Gastroesophageal sphincter (tissue), 4 donors: ENCODE results near the gene PPL. TPM values are rescaled to one million over a fixed set of nuclear protein-coding genes. Genes with fewer than 3 reads are reported as not detected.

ENCODE experiments used
- ATAC-seq: fragments of 150-250 bp; one replicate; pipeline ENCODE4 v1.9.1; 2016; ENCODE audit warnings: mild to moderate bottlenecking, moderate library complexity
- H3K27ac ChIP-seq, 4 donors: fragments of 200-600 bp; sonication (generic) in 3 of 4; 1 replicate in 3 of 4; 2 replicates in 1 of 4; pipeline ENCODE4 v1.5.1; 2016 to 2019
- H3K27me3 ChIP-seq: fragments of 200-600 bp; sonication (generic); one replicate; pipeline ENCODE4 v1.5.1; 2019
- H3K36me3 ChIP-seq, 2 donors: fragments of 200-600 bp; sonication (generic); one replicate each; pipeline ENCODE4 v1.5.1; 2019; ENCODE audit warnings: control low read depth in 1 of 2
- H3K4me1 ChIP-seq, 3 donors: fragments of 200-600 bp; sonication (generic); 1 replicate in 2 of 3; 2 replicates in 1 of 3; pipeline ENCODE4 v1.5.1; 2016 to 2019; ENCODE audit warnings: control low read depth in 2 of 3
- H3K4me3 ChIP-seq, 2 donors: fragments of 200-600 bp; sonication (generic); one replicate each; pipeline ENCODE4 v1.5.1; 2019; ENCODE audit warnings: mild to moderate bottlenecking in 1 of 2, moderate library complexity in 1 of 2
- H3K9me3 ChIP-seq, 3 donors: fragments of 200-600 bp; sonication (generic); one replicate each; pipeline ENCODE4 v1.5.1; 2017 to 2019; ENCODE audit warnings: control low read depth in 2 of 3
- EP300 ChIP-seq: sonication (generic); formaldehyde crosslinking; IDR thresholded peaks from one replicate; pipeline ENCODE4 v1.6.1; 2017; ENCODE audit warnings: antibody characterized with exemption, mild to moderate bottlenecking
- POLR2A ChIP-seq, 2 donors: fragments of 450-650 bp; IDR thresholded peaks; one replicate each; pipeline ENCODE4 v1.6.1; 2017; ENCODE audit warnings: antibody characterized with exemption in 2 of 2, mild to moderate bottlenecking in 2 of 2, moderate library complexity in 1 of 2
- POLR2AphosphoS5 ChIP-seq: sonication (generic); formaldehyde crosslinking; IDR thresholded peaks from one replicate; pipeline ENCODE4 v1.6.1; 2017; ENCODE audit warnings: antibody characterized with exemption
- WGBS, 2 donors: methylation state at CpG; one replicate each; pipeline ENCODE4 v1.1.5; 2018; ENCODE audit warnings: low coverage in 1 of 2; 5-methylcytosine and 5-hydroxymethylcytosine counted together
- total RNA-seq, 4 donors: library from RNA; depleted of rRNA; stranded (reverse); fragments of >200 nt; gene quantifications; one replicate each; pipeline ENCODE4 v1.1.0, GENCODE V29; 2016
- TF ChIP-seq, protein P1 (sequence below), 4 experiments: fragments of 200-600 bp in 2 of 4; fragments of 450-650 bp in 2 of 4; sonication (generic) in 1 of 4; IDR thresholded peaks; one replicate each; pipeline ENCODE4 v1.5.1; 2017 to 2019; ENCODE audit warnings: antibody characterized with exemption in 4 of 4, mild to moderate bottlenecking in 2 of 4, moderate library complexity in 2 of 4

PPL gene
- total RNA-seq, 4 donors from 2014 or later, result 53.7 to 82.5 (median 76.5) TPM

DNA sequence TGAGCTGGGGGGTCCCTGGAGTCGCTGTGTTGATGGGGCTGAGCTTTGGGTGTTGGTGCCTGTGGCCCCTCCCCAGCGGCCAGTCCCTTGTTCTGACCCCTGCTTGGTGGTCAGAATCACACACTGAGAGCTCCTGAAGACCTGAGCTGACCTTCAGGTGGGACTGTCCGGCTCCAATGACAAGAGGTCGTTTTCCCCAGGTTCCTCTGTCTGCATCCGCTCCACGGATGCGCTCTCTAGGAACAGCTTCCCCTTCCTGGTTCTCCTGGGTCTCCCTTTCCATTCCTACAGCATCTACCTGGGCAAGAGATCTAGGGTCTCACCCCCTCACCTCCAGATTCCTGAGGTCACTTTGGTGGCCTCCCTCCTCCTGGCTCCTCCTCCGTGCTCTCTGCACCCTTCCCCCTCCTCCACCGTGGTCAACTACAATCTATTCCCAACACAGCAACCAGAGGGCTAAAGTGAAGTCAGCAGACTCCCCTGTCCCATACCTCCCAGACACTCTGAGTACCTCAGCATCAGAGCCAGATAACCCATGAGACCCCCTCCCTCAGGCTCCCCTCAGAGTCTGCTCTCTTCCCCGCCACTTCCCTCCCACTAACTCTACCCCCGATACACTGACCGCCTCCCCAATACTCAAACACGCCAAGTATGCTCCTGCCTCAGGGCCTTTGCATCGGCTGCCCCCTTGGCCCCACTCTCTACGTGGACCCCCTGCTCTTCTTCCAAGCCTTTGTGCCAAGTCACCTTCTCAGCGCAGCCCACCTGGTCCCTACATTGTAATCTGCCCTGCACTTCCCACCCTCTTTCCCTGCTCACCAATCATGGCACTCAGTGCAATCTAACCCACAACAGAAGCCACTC is 12.2 kb upstream of the PPL start:
- Histone ChIP-seq H3K27me3 (no peaks in the 10 kb centered on the region), H3K4me1 (peaks cover 3 to 23% (median 15%) of the 10 kb centered on the region in 3 donors), H3K9me3 (no peaks in the 10 kb centered on the region), H3K4me3 (no peak overlapping the region), H3K36me3 (no peaks in the 10 kb centered on the region), H3K27ac (no peak overlapping the region)
- TF ChIP-seq, protein P1, sequence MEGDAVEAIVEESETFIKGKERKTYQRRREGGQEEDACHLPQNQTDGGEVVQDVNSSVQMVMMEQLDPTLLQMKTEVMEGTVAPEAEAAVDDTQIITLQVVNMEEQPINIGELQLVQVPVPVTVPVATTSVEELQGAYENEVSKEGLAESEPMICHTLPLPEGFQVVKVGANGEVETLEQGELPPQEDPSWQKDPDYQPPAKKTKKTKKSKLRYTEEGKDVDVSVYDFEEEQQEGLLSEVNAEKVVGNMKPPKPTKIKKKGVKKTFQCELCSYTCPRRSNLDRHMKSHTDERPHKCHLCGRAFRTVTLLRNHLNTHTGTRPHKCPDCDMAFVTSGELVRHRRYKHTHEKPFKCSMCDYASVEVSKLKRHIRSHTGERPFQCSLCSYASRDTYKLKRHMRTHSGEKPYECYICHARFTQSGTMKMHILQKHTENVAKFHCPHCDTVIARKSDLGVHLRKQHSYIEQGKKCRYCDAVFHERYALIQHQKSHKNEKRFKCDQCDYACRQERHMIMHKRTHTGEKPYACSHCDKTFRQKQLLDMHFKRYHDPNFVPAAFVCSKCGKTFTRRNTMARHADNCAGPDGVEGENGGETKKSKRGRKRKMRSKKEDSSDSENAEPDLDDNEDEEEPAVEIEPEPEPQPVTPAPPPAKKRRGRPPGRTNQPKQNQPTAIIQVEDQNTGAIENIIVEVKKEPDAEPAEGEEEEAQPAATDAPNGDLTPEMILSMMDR (IDR thresholded peaks at IDR 0.05), result no peak
- TF ChIP-seq EP300 (no peak), POLR2AphosphoS5 (no peak), POLR2A (IDR thresholded peaks at IDR 0.05) (no peak)
- no peak for ATAC-seq
- 67 to 87% methylated on average over 10 to 13 of the region's 16 CpGs for WGBS, 2 donors

DNA sequence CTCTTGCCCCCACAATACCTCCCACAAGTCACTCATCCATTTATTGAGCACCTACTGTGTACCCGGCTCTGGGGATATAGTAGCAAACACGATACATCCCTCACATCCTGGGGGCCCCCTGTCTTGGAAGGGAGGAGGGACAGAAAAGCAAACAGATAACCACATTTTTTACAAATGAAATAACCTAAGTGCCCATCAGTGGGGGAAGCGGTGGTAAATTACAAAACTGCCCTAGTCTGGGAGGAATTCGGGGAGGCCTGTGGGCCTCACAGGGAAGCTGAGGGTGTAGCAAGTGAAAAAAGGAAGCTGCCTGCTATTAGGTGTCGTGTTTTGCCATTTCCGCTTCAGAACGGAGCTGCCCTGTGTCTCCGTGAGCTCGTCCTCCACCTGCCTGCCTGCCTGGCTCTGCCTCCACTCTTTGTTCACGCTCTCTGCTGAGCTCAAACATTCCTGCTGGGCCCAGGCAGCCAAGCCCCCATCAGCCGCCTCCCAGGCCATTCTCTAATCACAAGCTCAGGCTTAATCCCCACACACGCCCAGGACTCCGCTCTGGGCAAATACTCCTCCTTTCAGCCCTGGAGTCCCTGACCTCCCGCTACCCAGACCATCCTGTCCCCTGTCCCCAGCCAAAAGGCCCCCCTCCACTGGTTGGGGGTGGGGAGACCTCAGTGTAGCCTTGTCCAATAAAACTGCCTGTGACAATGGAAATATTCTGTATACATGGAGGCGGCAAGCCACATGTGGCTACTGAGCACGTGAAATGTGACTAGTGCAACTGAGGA is 11.0 kb upstream of the PPL start:
- Histone ChIP-seq H3K4me1 (peaks cover 3 to 35% (median 28%) of the 10 kb centered on the region in 3 donors), H3K27me3 (no peaks in the 10 kb centered on the region), H3K27ac (peak overlapping the region in 2 of 4 donors; percentile 15 to 38), H3K9me3 (no peaks in the 10 kb centered on the region), H3K4me3 (no peak overlapping the region), H3K36me3 (no peaks in the 10 kb centered on the region)
- 63 to 76% methylated on average over 9 to 12 of the region's 16 CpGs for WGBS, 2 donors
- no peak for ATAC-seq
- TF ChIP-seq POLR2A (IDR thresholded peaks at IDR 0.05), result no peak
- TF ChIP-seq, protein P1 (IDR thresholded peaks at IDR 0.05), result no peak
- TF ChIP-seq POLR2AphosphoS5, result peak; percentile 12

DNA sequence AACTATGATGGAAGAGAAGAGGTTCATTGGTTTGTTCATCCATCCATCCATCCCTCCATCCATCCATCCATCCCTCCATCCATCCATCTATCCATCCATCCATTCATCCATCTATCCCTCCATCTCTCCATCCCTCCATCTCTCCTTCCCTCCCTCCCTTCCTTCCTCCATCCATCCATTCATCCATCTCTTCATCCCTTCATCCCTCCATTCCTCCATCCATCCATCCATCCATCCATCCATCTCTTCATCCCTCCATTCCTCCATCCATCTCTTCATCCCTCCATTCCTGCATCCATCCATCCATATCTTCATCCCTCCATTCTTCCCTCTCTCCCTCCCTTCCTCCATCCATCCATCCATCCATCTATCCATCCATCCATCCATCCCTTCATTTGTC is 10.0 kb upstream of the PPL start:
- no peaks in the 10 kb centered on the region for H3K9me3 ChIP-seq
- no peak for TF ChIP-seq POLR2AphosphoS5
- TF ChIP-seq, protein P1 (IDR thresholded peaks at IDR 0.05), result no peak
- no peak for TF ChIP-seq EP300
- TF ChIP-seq POLR2A (IDR thresholded peaks at IDR 0.05), result no peak
- H3K36me3 ChIP-seq, result no peaks in the 10 kb centered on the region
- no peak overlapping the region for H3K4me3 ChIP-seq
- H3K27ac ChIP-seq, result no peak overlapping the region
- no peak for ATAC-seq
- no peaks in the 10 kb centered on the region for H3K27me3 ChIP-seq
- peaks cover 3 to 45% (median 36%) of the 10 kb centered on the region in 3 donors for H3K4me1 ChIP-seq

DNA sequence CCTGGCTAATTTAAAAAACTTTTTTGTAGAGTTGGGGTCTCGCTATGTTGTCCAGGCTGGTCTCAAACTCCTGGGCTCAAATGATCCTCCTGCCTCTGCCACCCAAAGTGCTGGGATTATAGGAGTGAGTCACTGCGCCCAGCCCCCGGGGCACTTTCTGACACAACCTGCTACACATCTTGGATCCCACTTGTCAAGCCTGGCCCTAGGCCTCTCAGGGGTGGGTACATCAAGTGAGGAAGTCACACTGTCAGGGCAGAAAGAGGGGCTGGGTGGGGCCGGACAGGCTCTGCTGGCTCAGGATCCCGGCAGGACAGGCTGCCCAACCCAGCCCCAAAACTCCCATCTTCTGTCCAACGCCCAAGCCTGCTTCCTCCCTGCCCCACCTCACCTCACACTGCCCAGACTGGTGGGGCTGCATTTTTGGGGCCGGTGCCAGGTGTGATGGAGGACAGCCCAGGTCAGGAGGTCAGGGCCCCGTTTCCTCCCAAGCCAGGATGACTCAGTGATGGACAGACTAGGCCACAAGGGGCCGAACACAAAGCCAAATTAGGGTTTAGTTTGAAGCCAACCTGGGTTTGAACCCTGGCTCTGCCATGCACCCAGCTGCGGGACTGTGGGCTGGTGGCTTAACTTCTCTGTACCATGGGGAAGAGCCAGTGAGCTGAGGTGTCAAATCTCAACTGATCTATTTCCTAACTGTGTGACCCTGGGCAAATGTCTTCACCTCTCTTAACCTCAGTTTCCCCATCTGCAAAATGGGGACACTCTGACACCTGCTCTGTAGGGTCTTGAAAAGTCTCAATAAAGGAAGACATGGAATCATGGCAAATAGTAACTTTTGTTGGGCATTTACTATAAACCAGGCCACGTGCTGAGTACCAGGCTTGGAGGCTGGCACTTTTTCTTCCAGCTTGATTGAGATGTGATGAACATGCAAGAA is 8.9 kb upstream of the PPL start:
- 29 to 60% methylated on average over 2 to 3 of the region's 11 CpGs for WGBS, 2 donors
- Histone ChIP-seq H3K9me3 (no peaks in the 10 kb centered on the region), H3K36me3 (no peaks in the 10 kb centered on the region), H3K4me3 (no peak overlapping the region), H3K4me1 (peaks cover 3 to 46% (median 36%) of the 10 kb centered on the region in 3 donors), H3K27me3 (no peaks in the 10 kb centered on the region), H3K27ac (peak overlapping the region; percentile 67 to 91 (median 88))
- no peak for TF ChIP-seq POLR2A (IDR thresholded peaks at IDR 0.05)
- no peak for TF ChIP-seq EP300
- TF ChIP-seq, protein P1 (IDR thresholded peaks at IDR 0.05), result no peak
- no peak for TF ChIP-seq POLR2AphosphoS5
- ATAC-seq, result peak; percentile 25
